CD4-positive, alpha-beta T cell treated with Interferon gamma for 1 hour (primary cell): ENCODE data around the gene RECQL.

Source experiments
- DNase-seq: peaks from one replicate; pipeline ENCODE4 v3.0.0-alpha.2; 2020

RECQL gene, protein sequence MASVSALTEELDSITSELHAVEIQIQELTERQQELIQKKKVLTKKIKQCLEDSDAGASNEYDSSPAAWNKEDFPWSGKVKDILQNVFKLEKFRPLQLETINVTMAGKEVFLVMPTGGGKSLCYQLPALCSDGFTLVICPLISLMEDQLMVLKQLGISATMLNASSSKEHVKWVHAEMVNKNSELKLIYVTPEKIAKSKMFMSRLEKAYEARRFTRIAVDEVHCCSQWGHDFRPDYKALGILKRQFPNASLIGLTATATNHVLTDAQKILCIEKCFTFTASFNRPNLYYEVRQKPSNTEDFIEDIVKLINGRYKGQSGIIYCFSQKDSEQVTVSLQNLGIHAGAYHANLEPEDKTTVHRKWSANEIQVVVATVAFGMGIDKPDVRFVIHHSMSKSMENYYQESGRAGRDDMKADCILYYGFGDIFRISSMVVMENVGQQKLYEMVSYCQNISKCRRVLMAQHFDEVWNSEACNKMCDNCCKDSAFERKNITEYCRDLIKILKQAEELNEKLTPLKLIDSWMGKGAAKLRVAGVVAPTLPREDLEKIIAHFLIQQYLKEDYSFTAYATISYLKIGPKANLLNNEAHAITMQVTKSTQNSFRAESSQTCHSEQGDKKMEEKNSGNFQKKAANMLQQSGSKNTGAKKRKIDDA

DNA sequence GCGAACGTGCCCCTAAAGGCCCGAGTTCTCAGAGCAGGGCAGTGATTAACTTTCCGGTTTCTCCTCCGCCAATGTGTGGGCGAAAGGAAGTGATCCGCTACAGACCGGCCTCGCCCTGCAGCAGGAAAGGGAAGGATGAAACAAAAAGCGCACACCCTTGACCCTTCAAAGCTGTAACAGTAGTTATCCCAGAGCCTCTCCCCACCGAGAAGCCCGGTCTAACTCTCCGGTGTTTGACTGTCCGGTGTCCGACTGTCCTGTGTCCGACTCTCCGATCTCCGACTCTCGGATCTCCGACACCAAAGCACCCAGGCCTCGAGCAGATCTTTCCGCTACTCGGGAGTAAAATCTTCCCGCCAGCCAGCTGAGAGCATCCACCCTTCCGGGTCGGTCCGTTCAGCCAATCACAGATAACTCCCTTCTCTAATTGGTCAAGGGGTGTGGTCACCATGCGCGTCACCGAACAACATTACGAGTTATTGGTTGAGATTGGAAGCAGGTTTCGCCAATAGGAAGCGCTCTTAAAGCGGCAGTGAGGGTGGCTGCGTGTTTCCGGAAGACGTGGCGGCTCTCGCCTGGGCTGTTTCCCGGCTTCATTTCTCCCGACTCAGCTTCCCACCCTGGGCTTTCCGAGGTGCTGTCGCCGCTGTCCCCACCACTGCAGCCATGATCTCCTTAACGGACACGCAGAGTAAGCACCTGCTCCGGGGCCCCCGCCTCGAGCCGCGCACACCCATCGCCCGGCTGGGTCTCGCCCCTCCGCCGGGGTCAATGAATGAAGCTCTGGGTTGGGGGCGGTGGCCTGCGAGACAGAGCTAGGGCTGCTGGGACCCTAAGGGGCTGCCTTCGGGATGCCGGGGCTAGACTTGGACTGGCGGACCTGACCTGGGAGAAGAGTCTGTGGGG lies at the start of gene RECQL, which contains the start of gene GOLT1B:
Gene RECQL, minus strand, starts transcription at position 378 of the 906 bp plus-strand sequence. CDS start 2,065 bp downstream, outside the sequence.
Gene GOLT1B, plus strand, starts transcription at position 532 of the 906 bp plus-strand sequence. Its CDS starts 135 bp downstream, at position 667.
- DNase-seq, result peak; percentile 91

DNA sequence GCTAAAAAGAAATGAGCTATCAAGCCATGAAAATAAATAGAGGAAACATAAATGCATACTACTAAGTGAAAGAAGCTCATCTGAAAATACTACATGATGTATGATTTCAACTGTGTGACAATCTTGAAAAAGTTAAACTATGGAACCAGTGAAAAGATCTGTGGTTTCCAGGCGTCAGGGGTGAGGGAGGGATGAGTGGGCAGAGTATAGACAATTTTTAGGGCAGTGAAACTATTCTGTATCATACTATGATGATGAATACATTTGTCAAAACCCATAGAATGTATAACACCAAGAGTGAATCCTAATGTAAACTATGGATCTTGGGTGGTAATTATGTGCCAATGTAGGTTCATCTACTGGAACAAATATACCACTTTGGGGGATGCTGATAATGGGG lies 46.0 kb upstream of the RECQL start:
- no peak for DNase-seq

DNA sequence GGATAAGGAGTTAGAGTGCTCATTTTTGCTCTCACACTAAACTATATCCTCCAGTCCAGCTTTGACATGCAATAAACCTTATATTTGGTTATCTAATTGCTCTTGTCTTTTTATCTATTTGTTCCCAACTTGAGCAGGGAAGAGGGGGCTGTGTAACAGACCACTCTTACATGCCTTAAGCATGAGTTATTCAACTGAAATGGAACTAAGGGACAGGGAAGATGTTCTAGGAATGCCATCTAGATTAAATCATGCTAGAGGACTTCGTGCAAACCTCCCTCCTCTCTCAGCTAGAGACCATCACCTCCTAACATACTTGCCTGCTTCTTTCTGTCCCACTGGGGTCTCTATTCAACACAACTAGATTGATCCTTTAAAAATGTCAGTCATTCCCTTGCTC lies 45.3 kb upstream of the RECQL start:
- DNase-seq, result no peak

DNA sequence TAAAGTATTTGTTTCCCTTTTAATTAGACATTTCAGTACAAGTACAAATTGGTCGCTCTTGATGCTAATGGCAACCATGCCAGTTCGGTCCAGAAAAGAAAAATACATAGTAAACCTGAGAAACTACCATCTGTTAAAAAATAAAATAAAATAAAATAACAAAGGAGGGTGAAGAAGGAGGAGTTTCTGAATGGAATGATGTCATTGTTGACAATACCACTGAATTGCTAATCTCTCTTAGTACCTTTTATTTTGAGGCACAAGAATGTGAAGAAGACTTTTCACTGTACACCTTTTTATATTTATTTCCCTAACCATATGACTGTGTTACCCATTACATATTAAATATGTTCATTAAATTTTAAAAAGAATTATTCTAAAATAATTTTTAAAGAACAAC lies 44.1 kb upstream of the RECQL start:
- no peak for DNase-seq

DNA sequence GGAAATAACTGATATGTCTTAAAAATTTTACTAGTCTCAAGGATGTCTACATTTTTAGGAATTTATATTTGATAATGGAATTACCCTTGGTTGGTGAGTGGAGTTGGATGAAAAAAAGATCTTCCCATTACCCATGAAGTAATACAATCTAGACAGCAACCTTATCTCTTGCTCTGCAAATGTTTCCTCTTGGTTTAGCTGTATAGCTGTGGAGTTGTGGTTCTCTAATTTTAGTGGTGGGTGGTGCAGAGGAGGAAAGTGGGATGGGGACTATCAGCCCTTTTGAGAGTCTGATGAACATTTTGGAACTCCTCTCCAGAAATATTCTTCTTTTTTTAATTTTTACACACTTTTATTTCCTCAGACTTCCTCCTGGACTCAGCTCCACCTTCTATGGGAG lies 41.7 kb upstream of the RECQL start:
- DNase-seq, result no peak

DNA sequence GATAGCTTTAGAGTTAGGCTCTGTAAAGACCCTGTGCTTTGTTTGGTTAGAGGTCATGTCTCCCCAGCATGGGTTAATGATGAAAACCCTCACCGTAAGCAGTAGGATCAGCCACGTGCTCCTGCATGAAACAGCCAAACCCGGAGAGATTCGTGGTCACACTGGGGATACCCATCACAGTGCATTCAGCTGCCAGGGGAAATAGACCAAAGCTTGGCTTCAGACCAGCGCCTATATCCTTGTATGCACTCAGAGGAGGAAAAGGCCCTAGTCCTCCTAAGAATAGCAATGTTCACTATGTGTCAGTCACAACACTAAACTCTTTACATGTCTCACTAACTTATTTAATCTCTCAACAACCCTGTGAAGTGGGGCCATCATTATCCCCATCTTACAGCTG lies 41.0 kb upstream of the RECQL start:
- no peak for DNase-seq

DNA sequence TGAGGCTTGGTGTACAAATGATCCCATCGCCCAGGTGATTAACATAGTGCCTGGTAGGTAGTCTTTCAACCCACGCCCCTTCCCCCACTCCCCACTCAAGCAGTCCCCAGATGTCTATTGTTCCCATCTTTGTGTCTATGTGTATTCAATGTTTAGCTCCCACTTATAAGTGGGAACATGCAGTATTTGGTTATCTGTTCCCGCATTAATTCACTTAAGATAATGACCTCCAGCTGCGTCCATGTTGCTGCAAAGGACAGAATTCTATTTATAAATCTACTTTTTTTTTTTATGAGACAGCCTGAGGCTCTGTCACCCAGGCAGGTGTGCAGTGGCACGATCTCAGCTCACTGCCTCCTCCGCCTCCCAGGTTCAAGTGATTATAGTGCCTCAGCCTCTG lies 40.3 kb upstream of the RECQL start:
- no peak for DNase-seq

DNA sequence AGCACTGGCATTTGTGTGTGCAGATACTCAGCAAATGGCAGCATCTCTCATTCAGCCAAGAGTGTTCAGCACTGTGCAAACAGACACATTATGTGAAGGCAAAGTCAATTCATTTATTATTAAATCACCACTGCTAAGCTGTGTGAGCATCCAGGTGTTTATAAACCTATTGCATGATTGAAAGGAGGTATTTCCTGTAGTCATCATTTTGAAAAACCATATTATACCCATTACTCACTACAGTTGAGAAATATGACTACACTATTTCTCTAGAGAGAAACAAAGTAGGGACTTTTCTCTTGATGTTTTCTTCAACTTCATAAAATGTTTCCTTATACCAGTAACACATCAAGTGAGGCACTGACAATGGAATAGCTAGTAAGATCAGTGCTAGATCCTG lies 38.4 kb upstream of the RECQL start:
- DNase-seq, result no peak

DNA sequence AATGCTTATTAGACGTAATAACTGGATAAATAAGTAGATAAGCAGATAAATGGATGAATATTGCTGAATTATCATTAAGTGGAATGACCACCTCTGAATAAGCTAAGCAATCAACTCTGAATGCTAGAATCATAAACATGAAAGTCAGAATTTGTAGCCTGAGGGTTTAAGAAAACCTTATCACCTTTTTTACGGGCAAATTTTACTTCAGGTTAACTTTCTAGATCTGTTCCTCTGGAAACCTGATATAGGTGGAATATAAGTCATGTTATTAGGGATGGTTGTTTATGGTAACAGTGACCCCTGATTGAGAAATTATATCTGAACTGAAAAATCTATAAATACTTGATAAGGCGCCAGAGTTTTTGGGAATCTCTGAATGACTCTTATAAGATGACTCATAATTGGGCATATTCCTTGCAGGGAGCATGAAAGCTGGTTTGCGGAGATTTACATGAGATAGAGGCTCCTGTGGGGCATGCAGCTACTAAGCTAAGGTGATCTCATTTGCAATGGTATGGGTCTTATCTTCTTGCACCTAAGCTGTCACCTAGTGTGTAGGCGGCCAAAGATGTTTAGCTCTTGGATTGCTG lies 36.7 kb upstream of the RECQL start:
- no peak for DNase-seq

DNA sequence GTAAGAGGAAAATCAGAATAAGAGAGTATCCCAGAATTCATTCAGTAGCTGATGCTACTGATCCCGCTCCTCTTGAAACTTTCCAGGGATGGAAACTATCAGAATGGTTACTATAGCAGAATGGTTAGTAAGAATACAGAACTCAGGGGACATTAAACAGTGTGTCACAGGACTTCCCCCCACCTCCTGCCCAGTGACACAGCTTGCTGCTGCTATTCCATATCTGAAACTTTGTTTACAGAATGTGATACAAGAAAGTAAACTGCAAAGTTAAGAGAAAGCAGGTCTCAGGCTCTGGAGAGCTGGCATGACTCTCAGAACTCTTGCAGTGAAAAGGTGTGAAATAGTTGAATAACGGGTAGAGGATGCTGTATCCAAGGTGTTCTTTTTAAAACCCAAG lies 28.0 kb upstream of the RECQL start:
- DNase-seq, result no peak

DNA sequence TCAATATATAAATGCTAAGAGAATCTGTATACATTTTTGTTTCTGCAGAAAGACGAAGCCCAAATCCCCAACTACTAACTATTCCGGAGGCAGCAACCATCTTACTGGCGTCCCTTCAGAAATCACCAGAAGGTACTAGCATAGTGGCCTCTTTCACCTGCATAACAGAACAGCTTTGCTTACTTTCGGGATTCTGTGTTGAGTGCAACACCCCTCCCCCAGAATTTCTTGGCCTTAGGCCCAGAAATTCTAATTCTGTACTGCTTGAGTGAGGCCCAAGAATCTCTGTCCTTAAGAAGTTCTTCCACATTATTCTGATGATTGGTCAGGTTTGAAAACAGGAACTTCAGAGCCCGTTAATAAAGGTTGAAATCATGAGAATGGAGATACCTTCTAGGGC lies 27.5 kb upstream of the RECQL start:
- DNase-seq, result no peak

DNA sequence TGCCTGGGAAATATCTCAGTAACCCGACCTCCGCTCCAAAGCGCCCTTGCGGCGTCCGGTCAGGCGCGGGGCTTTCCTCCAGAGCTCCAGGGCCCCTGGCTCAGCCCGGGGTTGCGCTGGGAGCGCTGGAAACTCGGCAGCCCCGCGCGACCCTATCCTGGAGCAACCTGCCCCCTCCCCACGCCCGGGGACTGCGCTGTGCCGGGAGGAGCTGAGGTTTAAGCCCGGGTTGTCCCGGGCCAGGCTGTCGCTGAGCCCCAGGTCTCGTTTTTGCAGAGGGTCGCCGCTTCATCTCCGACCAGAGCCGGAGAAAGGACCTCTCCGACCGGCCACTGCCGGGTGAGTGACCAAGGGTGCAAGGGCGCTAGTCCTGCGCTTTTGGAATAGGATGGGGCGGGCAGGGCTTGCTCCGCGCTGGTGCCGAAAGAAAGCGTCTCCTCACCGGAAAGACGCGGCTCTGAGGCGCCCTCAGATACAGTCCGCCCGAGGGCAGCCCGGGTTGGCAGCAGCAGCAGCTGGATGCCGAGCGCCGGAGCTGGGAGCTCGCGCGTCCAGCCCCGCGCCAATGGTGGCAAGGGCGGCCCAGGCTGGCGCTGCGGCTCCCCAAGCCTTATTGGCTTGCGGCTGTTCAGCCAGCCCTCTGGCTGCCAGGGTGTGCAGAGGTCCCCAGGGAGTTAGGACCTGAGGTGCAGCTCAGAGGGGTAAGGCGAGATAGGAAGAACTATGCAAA lies 26.2 kb upstream of the RECQL start:
- peak; percentile 38 for DNase-seq

DNA sequence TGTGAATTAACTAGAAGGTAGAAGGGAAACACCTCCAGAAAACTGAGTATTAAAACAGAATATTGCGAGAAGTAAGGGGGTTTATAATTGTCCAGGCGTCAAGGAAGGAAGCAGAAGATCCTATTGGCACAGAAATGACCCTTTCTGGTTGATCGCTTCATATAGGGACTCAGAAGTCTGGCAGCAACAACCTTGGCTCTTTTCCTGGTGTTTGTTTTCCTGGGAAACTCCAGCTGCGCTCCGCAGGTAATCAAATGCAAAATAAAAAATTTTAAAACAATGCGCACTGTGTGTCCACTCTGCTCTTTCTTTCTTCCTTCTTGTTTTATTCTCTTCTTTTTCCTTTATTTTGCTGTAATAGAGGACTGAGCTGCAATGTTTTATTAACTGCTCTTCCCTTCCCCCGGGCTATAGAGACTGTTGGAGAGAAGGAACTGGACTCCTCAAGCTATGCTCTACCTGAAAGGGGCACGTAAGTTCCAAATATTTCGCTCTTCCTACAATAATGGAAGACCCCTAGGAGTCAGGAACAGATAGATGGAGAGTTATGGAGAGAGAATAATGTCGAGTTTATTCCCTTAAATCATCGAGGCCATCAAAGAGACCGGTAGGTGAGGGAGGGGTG lies 25.4 kb upstream of the RECQL start:
- no peak for DNase-seq

DNA sequence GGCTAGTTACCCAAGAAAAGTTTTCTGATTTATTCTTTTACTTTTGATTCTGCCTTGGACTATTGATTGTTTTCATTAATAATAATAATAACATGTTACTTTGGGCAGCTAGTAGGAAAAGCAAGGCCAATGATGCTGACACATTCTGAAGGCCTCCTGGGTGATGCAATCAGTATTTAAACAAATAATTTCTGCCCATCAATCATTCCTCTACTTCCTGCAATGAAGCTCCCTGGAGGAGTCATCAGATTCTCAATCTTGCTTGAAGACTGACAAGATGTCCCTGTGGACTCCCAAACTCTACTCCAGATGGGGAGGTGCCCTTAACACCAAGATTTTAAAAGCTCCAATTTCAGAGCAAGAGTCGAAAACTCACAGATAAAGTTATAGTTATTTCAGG lies 24.6 kb upstream of the RECQL start, which contains the start of gene SPX:
Gene SPX, plus strand, starts transcription at position 244 of the 400 bp plus-strand sequence. CDS start 177 bp downstream, outside the sequence.
- no peak for DNase-seq

DNA sequence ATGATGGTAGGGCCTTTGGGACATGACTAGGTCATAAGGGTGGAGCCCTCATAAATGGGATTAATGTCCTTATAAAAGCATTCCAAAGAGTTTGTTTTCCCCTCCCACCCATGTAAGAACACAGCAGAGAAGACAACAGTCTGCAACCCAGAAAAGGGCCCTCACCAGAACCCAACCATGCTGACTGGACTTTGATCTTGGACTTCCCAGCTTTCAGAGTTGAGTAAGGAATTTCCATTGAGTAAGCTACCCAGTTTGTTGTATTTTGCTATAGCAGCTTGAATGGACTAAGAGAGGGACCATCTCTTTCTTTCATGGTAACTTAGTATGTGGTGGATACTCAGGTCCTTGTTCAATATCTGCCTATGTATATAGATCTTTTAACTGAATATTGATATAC lies 21.7 kb upstream of the RECQL start:
- no peak for DNase-seq

DNA sequence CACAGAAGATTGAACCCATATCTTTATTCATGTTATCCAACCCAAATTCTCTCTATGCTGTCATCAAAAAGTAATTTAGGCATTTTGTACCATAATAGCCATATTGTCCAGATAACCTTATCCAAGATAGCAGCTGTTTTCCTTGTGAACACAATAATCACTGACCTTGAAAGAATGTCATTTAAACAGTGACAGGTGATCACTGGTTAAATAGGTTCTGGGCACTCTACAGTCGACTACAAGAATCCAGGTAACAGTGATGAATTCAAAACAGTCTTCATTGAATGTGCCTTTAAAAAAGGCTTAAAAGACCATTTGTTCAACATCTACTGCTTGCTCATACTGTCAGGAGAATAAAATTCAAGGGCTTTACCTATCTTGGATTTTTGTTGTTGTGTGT lies 20.1 kb upstream of the RECQL start:
- DNase-seq, result no peak

DNA sequence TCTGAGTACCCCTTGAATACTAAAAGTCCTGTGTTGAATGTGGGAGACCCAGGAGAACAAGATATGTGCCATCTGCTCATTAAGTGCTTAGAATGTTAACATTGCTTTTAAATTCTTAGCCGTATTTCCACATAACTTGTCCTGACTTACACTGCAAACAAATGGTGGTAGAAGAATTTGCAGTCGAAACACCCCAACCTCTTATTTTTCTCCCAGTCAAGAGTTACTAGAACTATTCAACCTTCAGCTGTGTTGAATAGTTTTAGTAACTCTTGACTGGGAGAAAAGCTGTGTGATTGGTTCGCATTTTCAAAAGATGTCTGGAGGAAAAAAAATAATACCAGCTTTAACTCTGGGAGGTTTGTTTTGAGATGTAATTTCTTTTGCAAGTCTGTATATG lies 17.0 kb upstream of the RECQL start:
- DNase-seq, result no peak

DNA sequence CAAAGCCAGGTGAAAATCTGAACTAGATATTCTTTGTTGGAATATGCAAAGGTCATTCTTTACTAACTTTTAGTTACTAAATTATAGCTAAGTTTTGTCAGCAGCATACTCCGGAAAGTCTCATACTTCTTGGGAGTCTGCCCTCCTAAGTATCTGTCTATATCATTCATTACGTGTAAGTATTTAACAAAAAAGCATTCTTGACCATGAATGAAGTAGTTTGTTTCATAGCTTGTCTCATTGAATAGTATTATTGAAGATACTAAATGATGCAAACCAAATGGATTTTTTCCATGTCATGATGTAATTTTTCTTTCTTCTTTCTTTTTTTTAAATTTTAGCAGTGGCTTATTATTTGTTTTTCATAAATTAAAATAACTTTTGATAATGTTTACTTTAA lies 14.8 kb upstream of the RECQL start:
- no peak for DNase-seq

DNA sequence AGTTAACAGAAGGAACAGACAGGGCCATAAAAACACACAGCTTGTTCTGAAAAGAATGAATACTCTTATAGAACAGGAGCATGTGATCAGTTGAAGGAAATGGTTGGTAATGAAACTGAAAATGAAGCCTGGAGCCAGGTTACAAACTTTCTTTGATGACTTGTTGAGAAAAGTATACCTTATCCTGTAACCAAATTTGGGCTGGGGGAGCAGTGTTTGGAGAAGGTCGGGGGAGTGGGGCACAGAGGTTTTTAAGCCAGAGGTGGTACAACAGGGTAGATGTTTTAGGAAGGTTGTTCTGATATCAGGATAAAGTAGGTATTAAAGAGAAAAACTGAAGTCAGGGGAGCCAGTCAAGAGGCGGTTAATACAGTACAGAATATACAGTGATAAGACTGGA lies 8.3 kb upstream of the RECQL start:
- no peak for DNase-seq

DNA sequence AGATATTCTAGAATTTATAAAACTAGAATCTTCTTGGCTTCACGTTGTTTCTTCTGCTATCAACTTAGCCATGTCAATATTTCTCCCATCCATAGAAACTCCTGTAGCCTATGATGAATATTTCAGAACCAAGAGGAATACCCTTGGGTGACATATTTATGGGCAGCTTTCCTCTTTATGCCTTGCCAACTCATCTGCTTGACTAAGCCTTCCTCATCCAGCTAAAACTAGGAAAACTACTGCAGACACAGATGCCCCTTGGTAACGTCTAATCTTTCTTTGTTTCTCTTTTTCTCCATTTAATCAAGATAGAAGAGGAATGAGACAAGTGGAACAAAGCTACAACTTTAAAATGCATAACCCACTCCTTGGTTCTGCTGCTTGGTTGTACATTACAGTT lies 6.4 kb upstream of the RECQL start:
- no peak for DNase-seq

DNA sequence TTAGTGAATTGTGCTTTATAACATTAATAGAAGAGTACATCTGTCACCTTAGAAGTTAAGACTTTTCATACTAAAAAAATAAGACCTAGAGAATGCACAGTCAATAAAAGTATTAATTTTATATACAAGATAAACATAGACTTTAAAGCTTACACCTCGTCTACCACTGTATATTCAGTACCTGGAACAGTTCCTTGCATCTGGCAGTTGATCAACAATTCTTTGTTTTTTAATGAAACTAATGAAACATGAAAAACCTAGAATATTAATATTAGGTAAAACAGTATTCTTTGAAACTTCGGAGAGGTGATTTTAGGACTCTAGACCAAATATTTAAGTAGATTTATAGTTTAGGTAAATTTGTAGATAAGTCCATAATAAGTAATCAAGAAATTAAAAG lies 4.5 kb upstream of the RECQL start:
- no peak for DNase-seq

DNA sequence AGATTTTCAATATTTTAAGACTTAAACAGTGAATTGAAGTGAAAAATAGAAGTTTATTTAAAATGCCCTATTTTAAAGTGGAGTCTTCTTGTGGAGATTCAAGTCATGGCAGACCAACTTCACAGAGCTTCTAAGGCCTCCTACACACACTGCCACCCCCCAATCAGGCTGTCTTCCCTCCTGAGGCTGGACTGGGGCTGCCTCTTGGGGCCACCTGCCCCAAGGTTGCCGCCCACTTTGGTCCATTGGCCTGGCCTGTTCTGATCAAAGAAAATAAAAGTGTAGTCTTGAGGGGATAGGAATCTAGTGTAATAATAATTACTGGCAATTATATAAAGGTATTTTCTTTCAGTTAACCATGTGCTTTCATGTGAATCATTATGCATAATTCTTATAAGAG lies 1.4 kb upstream of the RECQL start:
- no peak for DNase-seq
